B cell (primary cell): ENCODE results near the gene C19orf81. TPM values are rescaled to one million over a fixed set of nuclear protein-coding genes. Genes with fewer than 3 reads are reported as not detected.

Source experiments
- ATAC-seq: fragments of 200-7000 bp; cut with Tn5 transposase; one replicate; pipeline ENCODE4 v1.10.0; 2021; ENCODE audit warnings: low read depth, mild to moderate bottlenecking, moderate number of reproducible peaks, moderate library complexity
- CTCF ChIA-PET: fragments of 350-600 bp; sonication (Branson Sonifier 250); formaldehyde crosslinking; loops from one replicate; lab custom pipeline; 2021; ENCODE audit warnings: antibody characterized with exemption, inconsistent platforms; lab: Charles Lee
- POLR2A ChIA-PET: fragments of 350-600 bp; sonication (Branson Sonifier 250); formaldehyde crosslinking; loops from one replicate; lab custom pipeline; 2021; ENCODE audit warnings: antibody characterized with exemption; lab: Charles Lee
- DNase-seq: peaks from one replicate; pipeline ENCODE4 v3.0.0; 2013
- H2AFZ ChIP-seq: 2 replicates; pipeline ENCODE4 v1.6.1; 2012; ENCODE audit warnings: mild to moderate bottlenecking, low read depth, low read length; ENCODE audit not compliant: insufficient read depth, poor library complexity, severe bottlenecking
- H3K27ac ChIP-seq, 2 donors: 1 replicate in 1 of 2; 2 replicates in 1 of 2; pipeline ENCODE4 v1.5.1; 2012 to 2013; ENCODE audit warnings: low read length in 2 of 2, mild to moderate bottlenecking in 2 of 2, moderate library complexity in 1 of 2
- H3K27me3 ChIP-seq, 4 experiments: fragments of 200-600 bp in 1 of 4; sonication (generic) in 1 of 4; replicated peaks in 1 of 4; 1 replicate in 2 of 4; 2 replicates in 2 of 4; pipeline versions ENCODE4 v1.6.1 to v1.7.0; 2013 to 2016; ENCODE audit warnings: low read length in 3 of 4, mild to moderate bottlenecking in 2 of 4, mixed read lengths in 1 of 4, moderate library complexity in 1 of 4; ENCODE audit not compliant: insufficient read depth in 4 of 4, control insufficient read depth in 3 of 4; ENCODE audit errors: control extremely low read depth in 1 of 4
- H3K36me3 ChIP-seq, 2 experiments: replicated peaks in 1 of 2; 1 replicate in 1 of 2; 2 replicates in 1 of 2; pipeline versions ENCODE4 v1.6.1 to v1.7.1; 2013; ENCODE audit warnings: low read length in 1 of 2; ENCODE audit not compliant: insufficient read depth in 2 of 2, control insufficient read depth in 1 of 2; ENCODE audit errors: control extremely low read depth in 1 of 2, extremely low read depth in 1 of 2
- H3K4me1 ChIP-seq, 2 donors: fragments of 200-600 bp in 1 of 2; sonication (generic) in 1 of 2; 1 replicate in 1 of 2; 2 replicates in 1 of 2; pipeline versions ENCODE4 v1.5.1 to v1.6.1; 2013 to 2017; ENCODE audit warnings: low read length in 2 of 2; ENCODE audit not compliant: control insufficient read depth in 2 of 2, insufficient read depth in 2 of 2
- H3K4me2 ChIP-seq: replicated peaks from 2 replicates; pipeline ENCODE3; 2012; ENCODE audit warnings: mild to moderate bottlenecking, low read depth, low read length; ENCODE audit not compliant: poor library complexity, severe bottlenecking
- H3K4me3 ChIP-seq, 5 experiments: fragments of 200-600 bp in 1 of 5; sonication (generic) in 1 of 5; 1 replicate in 3 of 5; 2 replicates in 2 of 5; pipeline versions ENCODE4 v1.5.1 to v1.7.0; 2011 to 2016; ENCODE audit warnings: low read length in 4 of 5, mild to moderate bottlenecking in 4 of 5, low read depth in 2 of 5, control low read depth in 1 of 5, moderate library complexity in 1 of 5; ENCODE audit not compliant: insufficient read depth in 1 of 5; ENCODE audit errors: control extremely low read depth in 1 of 5, extremely low read depth in 1 of 5
- H3K79me2 ChIP-seq: fragments of 200-600 bp; sonication (generic); one replicate; pipeline ENCODE4 v1.6.0; 2016; ENCODE audit warnings: low read length; ENCODE audit not compliant: control insufficient read depth, insufficient read depth
- H3K9ac ChIP-seq: fragments of 200-600 bp; sonication (generic); 2 replicates; pipeline ENCODE4 v1.6.1; 2017; ENCODE audit warnings: mild to moderate bottlenecking, low read length, moderate library complexity
- H3K9me3 ChIP-seq, 3 donors: one replicate each; pipeline versions ENCODE4 v1.6.1 to v1.7.1; 2013; ENCODE audit warnings: low read length in 2 of 3; ENCODE audit not compliant: control insufficient read depth in 2 of 3, insufficient read depth in 1 of 3; ENCODE audit errors: control extremely low read depth in 1 of 3
- H4K20me1 ChIP-seq: 2 replicates; pipeline ENCODE4 v1.6.0; 2012; ENCODE audit warnings: mild to moderate bottlenecking, low read length; ENCODE audit not compliant: insufficient read depth, control insufficient read depth, poor library complexity, severe bottlenecking
- H3K27ac Mint-ChIP-seq: one replicate; pipeline ENCODE4 v1.8.0; 2021; ENCODE audit warnings: mixed read lengths
- H3K27me3 Mint-ChIP-seq: one replicate; pipeline ENCODE4 v1.8.0; 2021; ENCODE audit warnings: mixed read lengths
- H3K4me1 Mint-ChIP-seq: one replicate; pipeline ENCODE4 v1.8.0; 2021; ENCODE audit warnings: mixed read lengths
- H3K4me3 Mint-ChIP-seq: one replicate; pipeline ENCODE4 v1.8.0; 2021; ENCODE audit warnings: mixed read lengths
- H3K9me3 Mint-ChIP-seq: one replicate; pipeline ENCODE4 v1.8.0; 2022; ENCODE audit warnings: mixed read lengths; ENCODE audit not compliant: insufficient read depth
- EZH2 ChIP-seq: IDR thresholded peaks from 2 replicates; pipeline ENCODE4 v1.6.1; 2012; ENCODE audit warnings: borderline replicate concordance, low read depth, mild to moderate bottlenecking, moderate library complexity, low read length; ENCODE audit not compliant: insufficient read depth, poor library complexity, severe bottlenecking
- WGBS: methylation state at CpG from one replicate; pipeline ENCODE4 v1.1.5; 2013; ENCODE audit warnings: missing lambda C conversion rate; ENCODE audit not compliant: insufficient coverage; 5-methylcytosine and 5-hydroxymethylcytosine counted together
- intact Hi-C: fragments of 100-400 bp; cut with micrococcal nuclease; formaldehyde crosslinking; loops from one replicate; pipeline ENCODE4 v1.10.0; 2022
- polyA plus RNA-seq: library from polyadenylated mRNA; depleted of rRNA; stranded (reverse); fragments of >200 nt; gene quantifications from 2 replicates; pipeline ENCODE4 v1.2.3, GENCODE V29; 2012
- total RNA-seq, 2 donors: library from RNA; stranded (reverse); fragments of 120-200 nt in 1 of 2; gene quantifications; 1 replicate in 1 of 2; 2 replicates in 1 of 2; pipeline versions ENCODE4 v1.2.3 to v1.2.4, GENCODE V29; 2013 to 2022
- TF ChIP-seq, protein P1 (sequence below): fragments of 200-600 bp; IDR thresholded peaks from one replicate; pipeline ENCODE4 v1.8.0; 2022; ENCODE audit warnings: antibody characterized with exemption, mild to moderate bottlenecking

Gene C19orf81
- total and polyA plus RNA-seq, 2 donors (not counting 1 experiment from before 2014, with no cell fraction given), result 0.37 TPM; not detected in 1

DNA sequence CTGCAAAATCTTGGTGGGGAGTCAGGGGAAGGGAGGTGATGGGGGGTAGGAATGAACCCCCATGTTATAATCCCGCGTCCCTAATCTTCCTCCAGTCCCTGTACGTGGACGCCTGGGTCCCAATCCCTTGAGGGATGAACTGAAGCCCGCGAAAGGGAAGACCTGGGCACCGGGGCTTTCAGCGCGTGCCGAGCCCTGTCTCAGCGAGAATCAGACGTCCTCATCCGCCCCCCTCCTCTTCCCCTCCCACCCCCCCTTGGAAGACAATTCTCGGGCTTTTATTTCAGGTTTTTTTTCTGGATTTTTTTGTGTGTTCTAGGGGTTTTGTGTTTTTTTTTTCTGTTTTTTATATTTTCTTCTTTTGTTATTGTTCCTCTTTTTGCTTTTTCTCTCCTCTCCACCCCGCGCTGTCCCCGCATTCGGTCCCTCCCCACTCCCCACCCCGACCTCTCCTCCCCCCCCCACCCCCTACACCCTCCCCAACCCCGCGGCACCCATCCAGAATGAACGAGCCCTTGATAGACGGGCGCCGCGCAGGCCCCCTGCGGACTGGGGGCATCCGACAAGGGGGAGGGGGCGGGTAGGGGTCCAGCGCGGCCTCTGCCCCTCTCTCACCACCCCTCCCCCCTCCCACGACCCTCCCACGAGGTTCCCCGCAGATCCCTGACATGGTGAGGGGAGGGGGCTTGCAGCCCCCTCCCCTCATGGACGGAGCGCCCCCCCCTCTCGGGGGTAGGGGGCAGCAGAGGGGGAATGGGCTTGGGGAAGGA is 10.3 kb downstream of the C19orf81 start:
- Mint-ChIP-seq H3K4me1 (peaks cover 18% of the 10 kb centered on the region), H3K27me3 (peaks cover 58% of the 10 kb centered on the region), H3K4me3 (peak overlapping the region; percentile 52), H3K9me3 (peaks cover 24% of the 10 kb centered on the region), H3K27ac (no peak overlapping the region)
- H3K27me3 ChIP-seq, result peaks cover 0 to 53% (median 20%) of the 10 kb centered on the region in 4 experiments
- ChIA-PET CTCF (no interaction called here), POLR2A (no interaction called here)
- H3K36me3 ChIP-seq, result no peaks in the 10 kb centered on the region
- no peak overlapping the region for H3K27ac ChIP-seq
- H2AFZ ChIP-seq, result peak overlapping the region; percentile 54
- TF ChIP-seq EZH2, result no peak
- TF ChIP-seq, protein P1, sequence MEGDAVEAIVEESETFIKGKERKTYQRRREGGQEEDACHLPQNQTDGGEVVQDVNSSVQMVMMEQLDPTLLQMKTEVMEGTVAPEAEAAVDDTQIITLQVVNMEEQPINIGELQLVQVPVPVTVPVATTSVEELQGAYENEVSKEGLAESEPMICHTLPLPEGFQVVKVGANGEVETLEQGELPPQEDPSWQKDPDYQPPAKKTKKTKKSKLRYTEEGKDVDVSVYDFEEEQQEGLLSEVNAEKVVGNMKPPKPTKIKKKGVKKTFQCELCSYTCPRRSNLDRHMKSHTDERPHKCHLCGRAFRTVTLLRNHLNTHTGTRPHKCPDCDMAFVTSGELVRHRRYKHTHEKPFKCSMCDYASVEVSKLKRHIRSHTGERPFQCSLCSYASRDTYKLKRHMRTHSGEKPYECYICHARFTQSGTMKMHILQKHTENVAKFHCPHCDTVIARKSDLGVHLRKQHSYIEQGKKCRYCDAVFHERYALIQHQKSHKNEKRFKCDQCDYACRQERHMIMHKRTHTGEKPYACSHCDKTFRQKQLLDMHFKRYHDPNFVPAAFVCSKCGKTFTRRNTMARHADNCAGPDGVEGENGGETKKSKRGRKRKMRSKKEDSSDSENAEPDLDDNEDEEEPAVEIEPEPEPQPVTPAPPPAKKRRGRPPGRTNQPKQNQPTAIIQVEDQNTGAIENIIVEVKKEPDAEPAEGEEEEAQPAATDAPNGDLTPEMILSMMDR, result no peak
- no peaks in the 10 kb centered on the region for H4K20me1 ChIP-seq
- H3K79me2 ChIP-seq, result no peaks in the 10 kb centered on the region
- peaks cover 0 to 63% (median 12%) of the 10 kb centered on the region in 3 donors for H3K9me3 ChIP-seq
- no peak overlapping the region for H3K9ac ChIP-seq
- H3K4me3 ChIP-seq, result peak overlapping the region in 2 of 5 experiments; percentile 25 to 30
- WGBS, result 7% methylated on average over 8 of the region's 37 CpGs
- H3K4me1 ChIP-seq, result peaks cover 18 to 21% of the 10 kb centered on the region in 2 donors
- no peak for DNase-seq
- H3K4me2 ChIP-seq, result peak overlapping the region; percentile 71
- intact Hi-C loops, result no loop called here
- no peak for ATAC-seq

DNA sequence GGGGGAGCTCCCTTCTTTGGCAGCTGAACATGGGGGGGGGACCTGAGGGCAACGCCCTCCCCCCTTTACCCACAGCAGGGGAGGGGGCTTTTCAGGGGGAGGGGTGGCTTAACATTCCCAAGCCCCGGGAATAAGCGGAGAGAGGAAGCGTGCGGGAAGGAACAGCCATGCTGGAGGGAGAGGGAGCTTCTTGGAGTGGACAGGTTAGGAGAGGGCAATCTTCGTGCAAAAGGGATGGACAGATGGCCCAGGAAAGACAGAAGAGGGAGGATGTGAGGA is 10.8 kb downstream of the C19orf81 start:
- H3K4me1 ChIP-seq, result peaks cover 18 to 21% of the 10 kb centered on the region in 2 donors
- 70% methylated on average over 5 of the region's 6 CpGs for WGBS
- TF ChIP-seq, protein P1, result no peak
- TF ChIP-seq EZH2, result no peak
- ChIA-PET CTCF (no interaction called here), POLR2A (no interaction called here)
- H3K36me3 ChIP-seq, result no peaks in the 10 kb centered on the region
- DNase-seq, result no peak
- peaks cover 0 to 64% (median 8%) of the 10 kb centered on the region in 3 donors for H3K9me3 ChIP-seq
- H2AFZ ChIP-seq, result no peak overlapping the region
- Mint-ChIP-seq H3K4me1 (peaks cover 18% of the 10 kb centered on the region), H3K27me3 (peaks cover 55% of the 10 kb centered on the region), H3K27ac (no peak overlapping the region), H3K9me3 (peaks cover 21% of the 10 kb centered on the region), H3K4me3 (peak overlapping the region; percentile 48)
- H3K79me2 ChIP-seq, result no peaks in the 10 kb centered on the region
- no peaks in the 10 kb centered on the region for H4K20me1 ChIP-seq
- H3K4me3 ChIP-seq, result no peak overlapping the region
- intact Hi-C loops, result no loop called here
- H3K27ac ChIP-seq, result no peak overlapping the region
- H3K4me2 ChIP-seq, result no peak overlapping the region
- peaks cover 0 to 51% (median 19%) of the 10 kb centered on the region in 4 experiments for H3K27me3 ChIP-seq
- no peak overlapping the region for H3K9ac ChIP-seq
- no peak for ATAC-seq
